ENCODE measurements around the gene NADK. TPM values are rescaled to one million over a fixed set of nuclear protein-coding genes. Genes with fewer than 3 reads are reported as not detected.

The NADK gene
- total RNA-seq: 28.7 and 37.6 TPM in 2 replicates

DNA sequence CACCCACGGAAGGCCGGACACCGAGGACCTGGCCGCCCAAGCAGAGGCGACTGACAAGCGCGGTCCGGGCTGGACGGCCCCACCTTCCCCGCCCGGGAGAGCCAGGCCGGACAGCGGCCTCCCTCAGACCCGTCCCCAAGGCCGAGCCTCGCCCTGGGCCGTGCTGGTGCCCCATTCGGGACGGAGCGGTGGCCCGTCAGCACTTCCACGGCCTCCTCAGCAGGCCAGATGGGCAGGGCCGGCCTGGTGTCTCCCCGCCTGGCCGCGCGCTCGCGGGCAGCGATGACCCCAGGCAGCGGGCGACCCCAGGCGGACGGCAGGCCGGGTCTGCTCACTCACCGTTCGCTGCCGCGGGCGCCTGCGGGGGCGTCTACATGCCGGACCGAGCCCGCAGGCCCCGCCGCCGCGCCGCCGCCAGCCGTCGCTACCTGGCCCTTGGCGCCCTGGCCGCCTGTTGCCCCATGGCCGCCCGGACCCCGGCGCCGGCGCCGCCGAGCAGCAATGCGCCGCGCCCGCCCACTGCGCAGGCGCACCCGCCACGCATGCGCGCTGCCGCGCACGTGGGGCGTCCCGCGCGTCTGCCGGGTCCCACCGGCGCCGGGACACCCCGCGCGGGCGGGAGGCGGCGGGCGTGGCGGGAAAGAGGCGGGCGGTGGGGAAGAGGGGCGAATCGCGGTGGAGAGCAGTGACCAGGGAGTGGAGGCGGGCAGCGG is at the start of gene NADK:
TSS of gene NADK (minus strand) at position 521 of the 713 bp plus-strand sequence. CDS start 13,064 bp downstream, outside the sequence.

DNA sequence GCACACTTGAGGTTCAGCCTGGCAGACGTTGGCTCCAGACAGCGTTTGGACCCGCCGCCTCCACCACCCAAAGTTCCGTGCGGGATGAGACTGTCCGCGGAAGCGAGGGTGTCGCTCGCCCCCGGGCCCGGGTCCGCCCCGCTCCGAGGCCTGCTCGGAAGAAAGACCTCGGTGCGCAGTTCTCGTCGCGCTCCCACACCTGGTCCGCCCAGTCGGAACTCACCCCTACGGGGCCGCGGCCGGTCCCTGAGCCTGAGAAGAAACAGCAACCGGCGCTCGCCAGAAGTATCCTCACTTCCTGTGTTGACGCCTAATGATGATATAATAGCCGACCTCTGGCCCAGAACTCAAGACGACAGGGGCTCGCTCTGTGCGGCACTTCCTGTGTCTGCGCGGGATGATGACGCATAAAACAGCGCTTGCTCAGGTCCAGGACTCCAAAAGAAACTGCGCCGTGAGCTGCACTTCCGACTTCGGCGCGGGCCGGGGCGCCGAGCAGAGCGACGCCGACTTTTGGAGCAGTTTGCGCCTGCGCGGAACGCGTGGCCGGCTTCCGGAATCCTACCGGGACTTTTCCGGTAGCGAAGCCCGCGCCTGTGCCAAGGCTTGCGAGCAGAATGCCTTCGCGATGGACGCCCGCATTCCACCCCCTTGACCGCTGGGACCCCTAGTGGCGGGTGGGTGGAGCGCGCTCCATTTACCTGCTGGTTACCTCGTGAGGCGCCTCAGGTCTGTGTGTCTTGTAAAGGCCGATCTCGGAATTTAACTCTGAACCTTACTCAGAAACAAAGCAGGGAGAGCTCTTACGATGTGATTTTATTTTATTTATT is 54.0 kb downstream of the NADK start, which contains the start of gene CDK11A:
TSS of gene CDK11A (minus strand) at position 323 of the 830 bp plus-strand sequence. CDS start 1,539 bp downstream, outside the sequence.

Other genes with a start within 250 kb of the NADK start
- gene TMEM240, start 237.8 kb downstream of the NADK start, total RNA-seq: 2.1 and 3.3 TPM in 2 replicates
- 43.2 and 77.1 TPM in 2 replicates for gene SSU72, start 203.6 kb downstream of the NADK start, total RNA-seq
- 0.43 and 0.92 TPM in 2 replicates for gene FNDC10, start 178.3 kb downstream of the NADK start, total RNA-seq
- gene MIB2, start 163.0 kb downstream of the NADK start, total RNA-seq: 67.7 and 103 TPM in 2 replicates
- 4.6 and 9.8 TPM in 2 replicates for gene MMP23B, start 146.3 kb downstream of the NADK start, total RNA-seq
- 5.7 and 10.1 TPM in 2 replicates for gene CDK11B, start 119.5 kb downstream of the NADK start, total RNA-seq
- gene SLC35E2B, start 85.7 kb downstream of the NADK start, total RNA-seq: 19.2 and 26.9 TPM in 2 replicates
- 10.1 and 12.1 TPM in 2 replicates for gene CDK11A, start 54.1 kb downstream of the NADK start, total RNA-seq
- 61.3 and 67.9 TPM in 2 replicates for gene GNB1, start 112.6 kb upstream of the NADK start, total RNA-seq
- 0.28 TPM in 2 replicates for gene CALML6, start 136.8 kb upstream of the NADK start, total RNA-seq
- not detected in 2 replicates for gene TMEM52, start 140.8 kb upstream of the NADK start, total RNA-seq
- not detected in 2 replicates for gene CFAP74, start 225.3 kb upstream of the NADK start, total RNA-seq
- gene GABRD, start 240.9 kb upstream of the NADK start, total RNA-seq: not detected in 2 replicates

Data from smooth muscle cell of bladder (primary cell).